ENCODE measurements around the gene CENPO.
"Not testable (repeated sequence)": the region's sequence is repeated elsewhere in the genome, so short reads cannot be mapped to it uniquely, and the experiment has no call there.

CENPO gene

GRCh38 chr2:24797644-24798043 lies 4.4 kb downstream of the CENPO start:
- no peak overlapping the region for H3K27ac ChIP-seq

DNA sequence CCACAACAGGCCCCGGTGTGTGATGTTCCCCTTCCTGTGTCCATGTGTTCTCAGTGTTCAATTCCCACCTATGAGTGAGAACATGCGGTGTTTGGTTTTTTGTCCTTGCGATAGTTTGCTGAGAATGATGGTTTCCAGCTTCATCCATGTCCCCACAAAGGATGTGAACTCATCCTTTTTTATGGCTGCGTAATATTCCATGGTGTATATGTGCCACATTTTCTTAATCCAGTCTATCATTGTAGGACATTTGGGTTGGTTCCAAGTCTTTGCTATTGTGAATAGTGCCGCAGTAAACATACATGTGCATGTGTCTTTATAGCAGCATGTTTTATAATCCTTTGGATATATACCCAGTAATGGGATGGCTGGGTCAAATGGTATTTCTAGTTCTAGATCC lies 7.3 kb downstream of the CENPO start:
- not testable (repeated sequence) for H3K9me3 ChIP-seq; H3K27me3 ChIP-seq; H3K4me3 ChIP-seq (ENCODE audit: low read depth in 1 of 2, low read length in 1 of 2); H3K36me3 ChIP-seq; H3K27ac ChIP-seq; H3K4me1 ChIP-seq (ENCODE audit: control insufficient read depth in 1 of 2, insufficient read depth in 1 of 2, low read depth in 1 of 2, low read length in 1 of 2)

More at GRCh38 chr2:24797644-24798043, 4.4 kb downstream of the CENPO start:
- Histone ChIP-seq H3K4me1 (ENCODE audit: control insufficient read depth in 1 of 2, insufficient read depth in 1 of 2, low read depth in 1 of 2, low read length in 1 of 2) (peaks cover 14% of the 10 kb centered on the region in 2 experiments), H3K36me3 (peaks cover 7% of the 10 kb centered on the region), H3K4me3 (ENCODE audit: low read depth in 1 of 2, low read length in 1 of 2) (no peak overlapping the region), H3K27me3 (no peaks in the 10 kb centered on the region), H3K9me3 (no peaks in the 10 kb centered on the region)
- no peak for TF ChIP-seq CTCF (IDR thresholded peaks at IDR 0.05)

GRCh38 chr2:24805811-24806660 lies 12.8 kb downstream of the CENPO start:
- H3K27ac ChIP-seq; H3K36me3 ChIP-seq; H3K4me3 ChIP-seq (ENCODE audit: low read depth in 1 of 2, low read length in 1 of 2); H3K4me1 ChIP-seq (ENCODE audit: control insufficient read depth in 1 of 2, insufficient read depth in 1 of 2, low read depth in 1 of 2, low read length in 1 of 2); H3K27me3 ChIP-seq; H3K9me3 ChIP-seq: not testable (repeated sequence)

- H3K27ac ChIP-seq = no peak overlapping the region
- H3K36me3 ChIP-seq = peaks cover 5% of the 10 kb centered on the region
- TF ChIP-seq CTCF (IDR thresholded peaks at IDR 0.05) = no peak
- H3K9me3 ChIP-seq = no peaks in the 10 kb centered on the region
- H3K4me1 ChIP-seq (ENCODE audit: control insufficient read depth in 1 of 2, insufficient read depth in 1 of 2, low read depth in 1 of 2, low read length in 1 of 2) = no peaks in the 10 kb centered on the region
- H3K4me3 ChIP-seq (ENCODE audit: low read depth in 1 of 2, low read length in 1 of 2) = no peak overlapping the region
- H3K27me3 ChIP-seq = no peaks in the 10 kb centered on the region
These were observed 13.4 kb downstream of the CENPO start for GRCh38 chr2:24806661-24807036.

DNA sequence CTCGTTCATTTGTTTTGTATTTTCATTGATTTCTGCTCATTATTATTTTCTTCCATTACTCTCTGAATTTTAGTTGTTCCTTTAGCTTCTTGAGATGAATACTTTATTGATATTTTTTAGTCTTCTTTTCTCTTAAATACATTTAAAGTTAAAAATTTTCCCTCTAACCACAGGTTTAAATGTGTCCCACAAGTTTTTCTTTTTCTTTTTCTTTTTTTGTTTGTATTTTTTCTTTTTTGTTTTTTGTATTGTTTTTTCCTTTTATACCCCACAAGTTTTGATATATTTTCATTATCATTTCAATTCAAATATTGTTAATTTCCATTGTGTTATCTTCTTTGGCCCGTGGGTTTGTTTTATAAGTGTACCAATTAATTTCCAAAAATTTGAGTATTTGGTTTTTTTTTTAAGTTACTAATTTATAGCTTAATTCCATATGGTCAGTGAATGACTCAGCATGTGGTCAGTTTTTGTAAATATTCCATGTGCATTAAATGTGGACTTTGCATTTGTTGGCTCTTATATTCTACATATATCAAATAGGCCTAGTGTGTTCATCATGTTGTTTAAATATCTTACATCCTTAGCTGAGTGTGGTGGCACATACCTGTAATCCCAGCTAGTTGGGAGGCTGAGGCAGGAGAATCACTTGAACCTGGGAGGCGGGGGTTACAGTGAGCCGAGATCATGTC lies 16.2 kb downstream of the CENPO start:
- Histone ChIP-seq H3K4me1 (ENCODE audit: control insufficient read depth in 1 of 2, insufficient read depth in 1 of 2, low read depth in 1 of 2, low read length in 1 of 2) (no peaks in the 10 kb centered on the region), H3K36me3 (peaks cover 6% of the 10 kb centered on the region), H3K9me3 (no peaks in the 10 kb centered on the region), H3K27me3 (no peaks in the 10 kb centered on the region), H3K27ac (no peak overlapping the region), H3K4me3 (ENCODE audit: low read depth in 1 of 2, low read length in 1 of 2) (no peak overlapping the region)
- no peak for TF ChIP-seq CTCF (IDR thresholded peaks at IDR 0.05)

DNA sequence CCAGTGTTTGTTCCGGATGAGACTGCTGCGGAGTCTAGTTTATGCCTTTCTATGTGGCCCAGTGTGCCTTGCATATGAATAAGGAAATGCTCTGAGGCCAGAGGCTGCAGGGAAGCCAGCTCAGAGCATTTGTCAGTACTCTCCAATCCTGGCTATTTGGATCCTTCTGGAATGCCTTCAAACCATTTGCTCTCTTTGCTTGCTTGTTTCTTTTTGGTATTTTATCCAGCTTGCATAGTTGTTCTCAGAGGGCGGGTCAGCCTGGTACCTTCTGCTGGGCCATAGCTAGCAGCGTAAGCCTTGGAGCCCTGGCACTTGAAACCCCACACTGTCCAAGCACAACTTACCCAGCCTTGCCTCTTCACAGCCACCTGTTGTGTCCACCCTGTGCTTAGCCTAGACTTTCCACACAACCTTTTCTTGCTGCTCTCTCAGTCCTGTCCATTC lies 20.5 kb downstream of the CENPO start:
- Histone ChIP-seq H3K27me3 (no peaks in the 10 kb centered on the region), H3K9me3 (no peaks in the 10 kb centered on the region), H3K27ac (no peak overlapping the region), H3K4me3 (ENCODE audit: low read depth in 1 of 2, low read length in 1 of 2) (no peak overlapping the region), H3K4me1 (ENCODE audit: control insufficient read depth in 1 of 2, insufficient read depth in 1 of 2, low read depth in 1 of 2, low read length in 1 of 2) (no peaks in the 10 kb centered on the region), H3K36me3 (peaks cover 32% of the 10 kb centered on the region)
- TF ChIP-seq CTCF (IDR thresholded peaks at IDR 0.05) = no peak
